T-helper 2 cell (primary cell): ENCODE results near the gene CCDC116.

Experiments used
- DNase-seq, 5 experiments: peaks; one replicate each; pipeline versions ENCODE4 v3.0.0 to v3.0.0-alpha.2; 2012 to 2022

CCDC116 gene

DNA sequence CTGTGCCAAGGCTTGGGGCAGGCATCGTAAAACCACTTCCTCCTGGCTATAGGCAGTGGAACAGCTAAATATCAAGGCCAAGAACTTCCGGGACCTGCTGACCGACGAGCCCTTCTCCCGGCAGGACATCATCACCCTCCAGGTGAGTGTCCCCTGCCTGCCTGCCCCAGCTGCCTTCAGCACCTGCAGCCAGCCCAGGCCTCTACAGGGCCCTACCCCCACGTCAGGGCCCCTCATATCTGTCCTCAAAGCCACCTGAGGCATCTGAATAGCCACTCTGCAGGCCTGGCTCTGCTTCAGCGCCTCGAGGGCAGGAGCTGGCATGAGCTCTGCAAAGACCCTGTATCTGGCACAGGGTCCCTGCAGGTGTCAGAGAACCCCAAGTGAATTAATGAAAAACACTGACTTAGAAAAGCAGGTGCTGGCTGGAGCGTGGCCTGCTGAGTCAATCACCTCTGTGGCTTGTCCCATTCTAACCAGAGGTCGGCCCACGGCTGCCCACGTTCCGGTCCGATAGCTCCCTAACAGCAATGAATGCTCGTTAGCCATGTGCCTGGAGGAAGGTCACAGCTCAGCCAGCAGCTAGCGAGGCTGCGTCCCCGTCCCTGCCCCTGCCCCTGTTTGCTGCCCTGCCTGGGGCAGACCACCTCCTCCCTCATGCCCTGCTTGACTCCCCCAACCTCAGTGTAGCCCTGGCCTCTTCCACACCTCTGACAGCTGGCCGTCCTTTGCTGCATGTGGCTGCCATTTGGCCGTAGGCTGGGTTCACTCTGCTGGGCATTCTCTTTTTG lies 50.0 kb downstream of the CCDC116 start:
- no peak for DNase-seq

DNA sequence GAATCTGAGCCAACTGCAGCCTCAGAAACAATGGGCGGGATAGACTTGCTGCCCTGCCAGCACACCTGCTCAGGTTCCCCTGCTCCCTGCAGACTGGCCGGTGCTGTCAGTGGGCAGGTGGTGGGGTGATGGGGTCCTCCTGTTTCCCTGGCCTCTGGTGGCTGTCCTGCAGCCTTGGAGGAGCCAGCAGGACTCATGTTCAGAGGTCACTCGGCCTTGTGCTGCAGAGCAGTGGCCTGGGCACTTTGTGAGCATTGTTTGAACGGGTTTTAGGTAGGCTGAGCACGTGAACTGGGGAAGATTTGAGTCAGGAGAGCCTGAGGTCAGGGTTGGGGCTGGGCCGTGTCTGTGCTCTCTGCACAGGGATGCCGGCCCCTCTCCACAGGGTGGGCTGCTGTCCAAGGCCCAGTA lies 50.8 kb downstream of the CCDC116 start:
- DNase-seq: no peak

DNA sequence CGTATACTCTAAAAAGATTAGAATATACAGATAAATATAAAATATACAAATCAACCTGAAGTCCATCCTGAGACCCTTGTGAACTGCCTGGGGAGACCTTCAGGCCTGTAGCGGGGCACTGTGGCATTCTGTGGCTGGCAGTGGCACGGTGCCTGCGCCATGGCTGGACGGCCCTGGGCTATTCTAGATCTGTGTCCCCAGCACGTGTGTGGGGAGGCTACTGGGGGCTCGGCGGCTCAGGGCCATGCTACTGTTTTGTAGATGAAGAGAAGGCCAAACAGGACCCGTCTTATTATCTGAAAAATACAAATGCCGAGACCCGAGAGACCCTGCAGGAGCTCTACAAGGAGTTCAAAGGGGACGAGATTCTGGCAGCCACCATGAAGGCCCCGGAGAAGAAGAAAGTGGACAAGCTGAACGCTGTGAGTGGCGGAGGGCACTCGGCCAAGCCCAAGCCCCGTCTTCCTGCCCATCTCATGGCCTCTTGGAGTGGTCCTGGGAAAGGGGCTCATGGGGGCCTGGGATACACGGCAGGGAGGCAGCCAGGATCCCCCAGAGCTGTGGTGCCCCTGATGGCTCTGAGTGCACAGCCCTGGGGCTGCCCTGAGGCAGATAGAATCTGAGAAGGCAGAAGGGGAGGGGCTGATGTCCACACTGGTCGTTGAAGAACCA lies 52.1 kb downstream of the CCDC116 start:
- DNase-seq: no peak

DNA sequence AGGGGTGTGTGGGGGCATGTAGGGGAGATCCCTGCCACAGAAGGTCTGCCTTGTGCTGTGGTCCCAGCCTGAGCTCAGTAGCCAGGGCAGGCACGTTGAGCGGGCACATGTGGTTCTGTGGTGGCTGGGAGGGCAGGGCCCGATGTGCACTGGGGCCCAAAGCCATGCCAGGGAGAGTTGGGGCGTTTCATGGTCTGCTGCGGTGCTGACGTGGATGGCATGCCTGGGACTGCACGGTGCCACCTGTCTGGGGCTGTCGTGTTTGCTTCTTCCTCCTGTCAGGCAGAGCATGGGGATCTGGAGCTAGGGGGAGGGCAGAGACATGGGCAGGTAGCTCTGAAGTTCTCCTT lies 52.6 kb downstream of the CCDC116 start:
- DNase-seq: no peak

DNA sequence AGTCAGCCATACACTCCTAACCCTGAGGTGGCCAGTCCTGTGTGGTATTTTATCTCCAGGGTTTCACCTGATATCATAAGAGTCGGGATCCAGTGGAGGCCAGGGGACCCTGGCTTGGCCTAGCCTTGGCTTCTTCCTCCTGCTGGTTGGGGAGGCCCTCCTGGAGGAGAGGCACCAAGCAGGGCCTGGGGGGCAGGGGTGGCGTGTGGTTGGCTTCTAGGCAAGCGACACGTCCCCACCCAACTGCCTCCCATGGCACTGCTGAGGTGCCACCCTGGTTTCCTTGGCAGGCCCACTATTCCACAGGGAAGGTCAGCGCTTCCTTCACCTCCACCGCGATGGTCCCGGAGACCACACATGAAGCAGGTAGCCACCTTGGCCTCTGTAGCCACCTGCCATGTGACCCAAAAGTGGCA lies 53.6 kb downstream of the CCDC116 start:
- no peak for DNase-seq
